Stomach (tissue), 4 donors: Measurements from ENCODE around the gene UGT2A1.

Experiments
- CTCF ChIP-seq, 7 experiments: fragments of 450-650 bp in 4 of 7; fragments of 200-600 bp in 3 of 7; sonication (generic) in 3 of 7; IDR thresholded peaks; one replicate each; pipeline ENCODE4 v1.5.1; 2016 to 2019; ENCODE audit warnings: antibody characterized with exemption in 7 of 7, control low read depth in 2 of 7, mild to moderate bottlenecking in 1 of 7
- POLR2A ChIP-seq, 4 donors: fragments of 450-650 bp; IDR thresholded peaks; one replicate each; pipeline ENCODE4 v1.6.1; 2016; ENCODE audit warnings: antibody characterized with exemption in 4 of 4, control low read depth in 2 of 4, mild to moderate bottlenecking in 1 of 4, moderate library complexity in 1 of 4
- POLR2AphosphoS5 ChIP-seq, 3 donors: sonication (generic); formaldehyde crosslinking; IDR thresholded peaks; one replicate each; pipeline ENCODE4 v1.6.1; 2016; ENCODE audit warnings: antibody characterized with exemption in 3 of 3

GRCh38 chr4:69584135-69584534 lies 68.9 kb downstream of the UGT2A1 start:
- TF ChIP-seq CTCF (IDR thresholded peaks at IDR 0.05) = no peak
- no peak for TF ChIP-seq POLR2AphosphoS5 (IDR thresholded peaks at IDR 0.05)
- TF ChIP-seq POLR2A (IDR thresholded peaks at IDR 0.05) = no peak
